Measurements from ENCODE around the gene MTX1.
A peak's percentile ranks its signal among the peaks of the same experiment; 100 is the strongest.

MTX1 gene

GRCh38 chr1:155205035-155205434 lies 3.5 kb upstream of the MTX1 start:
- in situ Hi-C loops (cut with MboI; ENCODE audit: low pct_unique_long_range_greater_than_20kb, low sequenced_read_pairs, unreplicated experiment) = no loop called here
- TF ChIP-seq CTCF (IDR thresholded peaks at IDR 0.05; ENCODE audit: extremely low read depth, insufficient read depth, missing control alignments) = no peak
- no peak for DNase-seq (ENCODE audit: low spot score)

DNA sequence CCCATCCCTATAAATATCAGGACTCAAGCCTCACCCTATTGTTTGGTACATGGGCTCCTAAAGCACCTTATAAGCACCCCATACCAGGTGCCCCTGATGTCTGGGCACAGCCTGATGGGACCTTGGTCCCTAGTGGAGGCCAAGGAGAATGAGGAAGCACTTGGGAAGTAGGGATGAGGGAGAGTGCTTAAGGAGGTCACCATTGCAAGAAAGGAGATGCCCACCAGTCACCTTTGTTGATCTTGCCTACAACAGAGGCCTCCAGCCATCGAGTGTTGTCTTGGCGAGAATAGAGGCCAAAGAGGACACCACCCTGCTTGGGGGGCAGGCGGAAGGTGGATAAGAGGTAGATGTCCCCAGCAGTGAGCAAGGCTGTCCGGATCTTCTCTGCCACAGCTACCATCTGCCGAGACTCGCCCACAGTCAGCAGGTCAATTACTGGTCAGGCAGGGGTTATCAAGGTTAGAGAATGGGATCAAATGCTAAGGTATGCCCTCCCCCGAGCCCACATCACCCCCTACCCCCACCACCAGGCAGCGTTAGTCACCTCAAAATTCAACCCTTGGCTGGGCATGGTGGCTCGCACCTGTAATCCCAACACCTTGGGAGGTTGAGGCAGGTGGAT lies 2.4 kb upstream of the MTX1 start:
- in situ Hi-C loops (cut with MboI; ENCODE audit: low pct_unique_long_range_greater_than_20kb, low sequenced_read_pairs, unreplicated experiment) = no loop called here

GRCh38 chr1:155206891-155207805 lies 1.3 kb upstream of the MTX1 start:
- in situ Hi-C loops (cut with MboI; ENCODE audit: low pct_unique_long_range_greater_than_20kb, low sequenced_read_pairs, unreplicated experiment) = no loop called here
- TF ChIP-seq CTCF (IDR thresholded peaks at IDR 0.05; ENCODE audit: extremely low read depth, insufficient read depth, missing control alignments) = peak; percentile 88
- peak; percentile 85 for DNase-seq (ENCODE audit: low spot score)

More for the DNA sequence above, 2.4 kb upstream of the MTX1 start:
- no peak for TF ChIP-seq CTCF (IDR thresholded peaks at IDR 0.05; ENCODE audit: extremely low read depth, insufficient read depth, missing control alignments)
- no peak for DNase-seq (ENCODE audit: low spot score)

GRCh38 chr1:155207806-155208540 lies 522 bp upstream of the MTX1 start, which contains the start of gene THBS3:
Gene THBS3 (minus strand): TSS chr1:155207897. CDS start chr1:155207876, 21 bp downstream.
- in situ Hi-C loops (cut with MboI; ENCODE audit: low pct_unique_long_range_greater_than_20kb, low sequenced_read_pairs, unreplicated experiment) = no loop called here
- no peak for DNase-seq (ENCODE audit: low spot score)
- TF ChIP-seq CTCF (IDR thresholded peaks at IDR 0.05; ENCODE audit: extremely low read depth, insufficient read depth, missing control alignments) = no peak

DNA sequence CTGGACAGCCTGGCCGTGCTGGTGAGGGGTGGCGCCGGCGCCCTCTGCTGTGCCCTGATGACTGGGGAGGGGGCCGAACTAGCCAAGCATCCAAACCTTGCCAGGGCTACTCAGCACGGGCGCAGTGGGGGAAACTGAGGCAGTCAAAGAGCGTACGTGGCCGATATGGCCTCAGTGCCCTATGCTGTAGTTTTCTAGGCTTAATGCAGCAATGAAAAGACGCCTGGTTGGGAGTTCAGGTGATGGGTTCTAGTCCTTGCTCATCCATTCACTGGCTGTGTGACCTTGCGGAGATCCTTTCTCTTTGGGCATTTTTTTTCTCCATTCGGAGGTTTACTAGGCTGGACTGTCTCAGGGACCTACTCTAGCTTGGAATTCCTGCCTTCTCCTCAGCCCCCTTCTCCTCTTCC lies 822 bp downstream of the MTX1 start:
- TF ChIP-seq CTCF (IDR thresholded peaks at IDR 0.05; ENCODE audit: extremely low read depth, insufficient read depth, missing control alignments) = no peak
- DNase-seq (ENCODE audit: low spot score) = no peak
- in situ Hi-C loops (cut with MboI; ENCODE audit: low pct_unique_long_range_greater_than_20kb, low sequenced_read_pairs, unreplicated experiment) = no loop called here

Measured in GM13977 (cell line).